Measurements from ENCODE around the gene TSTD2.

The TSTD2 gene

DNA sequence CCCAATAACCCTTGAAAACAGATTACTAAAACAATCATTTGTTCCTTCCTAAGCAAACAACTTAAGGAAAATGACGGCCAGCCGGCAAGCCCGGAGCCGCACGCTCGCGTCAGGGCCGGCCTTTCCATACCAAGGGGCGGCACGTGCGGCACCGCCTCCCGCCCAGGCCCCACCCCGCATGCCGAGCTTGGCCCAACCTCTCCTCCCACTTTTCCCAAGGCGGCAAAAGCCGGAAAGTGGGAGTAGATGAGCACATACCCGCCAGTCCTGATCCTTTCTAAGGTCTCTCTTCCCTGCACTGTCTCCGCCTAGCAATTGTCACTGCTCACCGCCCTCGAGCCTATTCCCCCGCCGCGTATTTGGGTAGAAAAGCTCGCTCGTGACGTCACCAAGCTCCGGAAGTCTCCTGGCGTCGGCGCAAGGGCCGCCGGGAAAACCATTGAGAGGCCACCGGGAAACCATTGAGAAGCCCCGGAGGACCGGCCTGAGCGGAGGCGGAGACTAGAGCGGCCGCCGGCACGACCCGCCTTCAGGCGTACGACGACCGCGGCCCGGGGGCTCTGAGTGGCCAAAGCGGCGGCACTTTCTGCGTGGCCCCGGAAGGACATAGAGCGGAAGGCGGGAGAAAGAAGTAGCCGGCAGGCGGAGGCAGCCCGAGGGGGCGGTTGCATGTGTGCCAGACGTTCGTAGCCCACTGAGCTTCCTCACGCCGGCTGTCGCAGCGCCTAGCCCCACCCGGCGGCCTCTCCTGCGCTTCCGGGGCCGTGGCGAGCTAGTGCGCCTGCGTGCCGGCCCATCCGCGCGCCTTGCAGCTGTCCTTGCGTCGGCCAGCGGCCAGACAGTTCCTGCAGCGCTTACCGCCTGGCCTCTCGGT is at the start of gene TSTD2, which contains the start of gene NCBP1:
Gene TSTD2, minus strand, starts transcription at position 384 of the 874 bp plus-strand sequence. CDS start 5,806 bp downstream, outside the sequence.
Gene NCBP1, plus strand, starts transcription at position 837 of the 874 bp plus-strand sequence. CDS start 61 bp downstream, outside the sequence.
- peak; percentile 98 for DNase-seq (ENCODE audit: low spot score)

DNA sequence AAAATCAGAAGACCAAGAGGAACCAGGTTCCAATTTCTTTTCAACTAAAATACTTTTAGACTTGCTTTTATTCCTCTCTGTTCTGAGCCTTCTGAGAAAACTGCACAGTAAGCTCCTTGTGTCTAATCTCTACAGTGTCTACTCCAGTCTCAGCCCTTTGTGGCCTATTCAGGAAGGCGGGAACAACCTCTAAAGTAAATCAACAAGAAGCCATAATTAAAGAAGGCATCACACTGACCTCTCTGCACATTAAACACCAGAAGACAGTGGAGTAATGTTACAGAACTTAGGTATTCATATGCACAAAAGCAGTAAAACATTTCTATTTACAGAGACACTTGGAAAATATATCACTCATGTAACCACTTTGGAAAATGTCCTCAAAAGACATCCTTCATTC is 49.1 kb upstream of the TSTD2 start:
- no peak for DNase-seq (ENCODE audit: low spot score)

DNA sequence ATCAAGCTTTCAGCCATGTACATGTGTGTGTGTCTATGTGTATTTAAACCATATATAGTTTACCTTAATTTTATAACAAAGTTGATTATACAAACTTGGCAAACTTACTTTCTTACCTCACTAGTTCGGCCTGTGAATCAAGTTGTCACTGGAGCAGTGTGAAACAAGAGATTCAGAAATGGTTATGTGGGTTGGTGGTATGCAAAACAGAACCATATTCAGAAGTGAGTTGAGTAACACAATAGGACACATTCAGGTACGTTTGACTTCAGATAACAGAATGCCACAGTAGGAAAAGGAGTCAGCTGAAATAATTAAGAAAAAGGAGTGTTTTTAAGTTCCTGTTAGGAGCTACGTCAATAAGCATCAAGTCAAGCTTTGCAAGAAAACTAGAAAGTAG is 42.5 kb upstream of the TSTD2 start:
- DNase-seq (ENCODE audit: low spot score): no peak

DNA sequence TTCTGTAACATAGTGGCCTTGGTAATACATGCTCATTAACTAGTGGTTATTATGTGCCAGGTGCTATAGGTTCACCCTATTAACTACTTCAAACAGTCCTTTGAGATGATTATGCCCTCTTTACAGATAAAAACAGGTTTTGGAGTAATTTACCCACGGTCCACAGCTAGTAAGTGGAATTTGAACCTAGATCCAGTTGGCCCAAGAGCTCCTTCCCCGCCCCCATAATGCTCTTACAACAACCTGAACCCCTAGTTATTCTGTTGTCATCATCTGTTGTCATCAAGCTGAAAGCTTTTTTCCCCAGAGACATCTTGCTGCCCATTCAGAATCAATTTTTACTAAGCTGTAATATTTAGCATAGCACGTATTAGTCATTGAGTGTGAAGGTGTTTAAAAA is 40.8 kb upstream of the TSTD2 start:
- DNase-seq (ENCODE audit: low spot score): no peak

DNA sequence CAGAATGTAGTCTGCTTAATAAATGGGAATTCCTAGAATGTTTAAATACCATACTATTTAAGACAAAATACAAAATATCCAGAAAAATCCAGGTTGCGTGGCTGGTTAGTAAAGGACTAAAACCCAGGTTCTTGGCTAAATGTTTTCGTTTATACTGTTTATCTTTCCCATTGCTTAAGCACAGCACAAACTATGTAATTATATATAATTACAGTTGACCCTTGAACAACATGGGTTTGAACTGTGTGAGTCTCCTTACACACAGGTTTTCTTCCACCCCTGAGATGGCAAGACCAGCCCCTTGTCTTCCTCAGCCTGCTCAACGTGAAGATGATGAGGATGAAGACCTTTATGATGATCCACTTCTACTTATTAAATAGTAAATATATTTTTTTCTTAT is 39.2 kb upstream of the TSTD2 start:
- DNase-seq (ENCODE audit: low spot score): no peak

DNA sequence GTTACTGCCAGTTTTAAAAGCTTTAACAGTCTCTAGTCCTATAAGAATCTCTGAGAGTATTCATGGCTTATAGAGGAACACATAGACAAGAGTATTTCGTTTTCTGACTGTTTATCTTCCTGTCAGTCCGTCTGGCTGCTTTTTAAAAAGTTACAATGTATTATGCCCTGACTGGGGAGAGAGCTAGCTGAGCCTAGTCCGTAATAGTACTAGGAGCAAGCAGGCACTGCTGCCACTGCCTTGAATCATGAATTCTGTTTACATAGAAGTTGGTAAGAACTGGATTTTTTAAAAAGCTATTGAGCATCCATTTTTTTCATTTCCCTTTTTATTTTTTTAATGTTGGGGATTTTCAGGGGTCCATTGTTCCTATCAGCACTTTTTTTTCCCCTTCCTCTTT is 37.4 kb upstream of the TSTD2 start:
- DNase-seq (ENCODE audit: low spot score): no peak

DNA sequence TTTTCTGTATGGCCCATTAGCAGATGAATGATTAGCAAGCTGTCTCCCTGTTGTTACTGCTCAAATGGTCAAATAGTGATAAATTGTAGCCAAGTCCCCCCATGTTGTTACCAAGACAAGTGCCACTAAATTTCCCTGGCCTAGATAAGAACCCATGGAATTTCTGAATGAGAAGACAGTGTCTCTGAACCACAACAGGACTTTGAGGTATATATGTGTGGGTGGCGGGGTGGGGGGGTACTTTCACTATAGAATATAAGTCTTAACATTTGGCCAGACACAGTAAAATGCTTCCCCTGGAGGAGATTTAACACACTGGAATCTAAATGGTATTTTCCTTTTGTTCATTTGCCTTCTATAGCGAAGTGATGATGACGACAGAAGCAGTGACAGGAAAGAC is 35.3 kb upstream of the TSTD2 start:
- no peak for DNase-seq (ENCODE audit: low spot score)

DNA sequence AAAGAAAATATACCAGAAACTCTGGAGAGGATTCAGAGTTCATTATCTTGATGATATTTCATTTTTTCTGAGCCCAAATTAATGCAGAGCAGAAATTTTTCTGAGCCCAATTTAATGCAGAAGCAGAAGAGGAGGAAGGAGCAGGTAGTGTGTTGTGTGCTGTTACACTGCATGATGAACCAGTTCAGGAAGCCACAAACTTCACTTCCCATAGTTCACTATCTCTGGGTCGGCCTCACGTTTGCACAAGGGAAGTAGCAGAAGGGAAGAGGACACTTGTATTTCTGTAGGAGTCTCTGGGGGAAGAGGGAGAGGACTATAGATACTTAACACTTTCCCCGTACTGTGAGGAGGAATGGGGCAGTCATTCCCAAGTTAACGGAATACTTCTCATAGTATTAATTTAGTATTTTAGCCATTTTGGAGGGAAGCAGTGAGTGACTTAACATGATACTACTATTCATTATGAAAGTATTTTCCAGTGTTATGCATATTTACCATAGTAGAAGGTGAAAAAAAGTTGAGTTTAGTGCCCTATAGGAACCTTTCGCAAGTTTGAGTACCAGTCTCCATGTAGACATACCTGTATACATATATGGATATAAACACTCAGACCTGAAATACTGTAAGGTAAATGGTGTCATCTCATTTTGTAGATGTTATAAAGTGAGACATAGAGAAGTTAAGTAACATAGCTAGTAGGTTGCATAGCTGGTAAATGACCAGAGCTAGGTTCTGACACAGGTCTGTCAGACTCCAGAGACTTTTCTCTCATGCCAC is 33.9 kb upstream of the TSTD2 start:
- no peak for DNase-seq (ENCODE audit: low spot score)

DNA sequence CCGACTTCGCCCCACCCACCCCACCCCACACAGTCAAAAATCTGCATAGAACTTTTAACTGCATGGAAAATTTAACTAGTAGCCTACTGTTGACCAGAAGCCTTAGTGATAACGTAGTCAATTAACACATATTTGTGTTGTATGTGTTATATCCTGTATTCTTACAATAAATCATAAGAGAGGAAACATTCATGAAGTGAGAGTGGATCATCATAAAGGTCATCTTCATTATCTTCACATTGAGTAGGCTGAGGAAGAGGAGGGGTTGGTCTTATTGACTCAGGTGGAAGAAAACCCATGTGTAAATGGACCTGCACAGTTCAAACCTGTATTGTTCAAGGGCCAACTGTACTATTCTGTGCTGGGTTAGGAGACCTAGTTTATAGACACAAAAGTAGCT is 32.6 kb upstream of the TSTD2 start:
- no peak for DNase-seq (ENCODE audit: low spot score)

DNA sequence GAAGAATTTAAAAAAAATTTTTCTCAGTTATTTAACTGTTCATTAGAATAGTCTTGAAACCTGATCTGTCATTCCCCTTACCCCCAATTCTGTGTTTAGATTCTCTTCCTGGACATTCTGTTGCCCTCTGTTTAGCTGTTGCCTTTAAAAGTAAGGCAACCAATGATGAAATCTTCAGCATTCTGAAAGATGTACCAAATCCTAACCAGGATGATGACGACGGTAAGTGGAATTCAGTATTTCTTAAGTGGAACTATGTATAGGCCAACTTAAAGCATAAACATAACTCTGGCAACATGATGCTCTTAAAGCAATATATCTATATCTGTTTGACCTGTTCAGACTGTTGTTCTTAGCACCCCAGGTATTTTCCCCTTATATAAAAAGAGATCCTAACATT is 27.7 kb upstream of the TSTD2 start:
- DNase-seq (ENCODE audit: low spot score): no peak

DNA sequence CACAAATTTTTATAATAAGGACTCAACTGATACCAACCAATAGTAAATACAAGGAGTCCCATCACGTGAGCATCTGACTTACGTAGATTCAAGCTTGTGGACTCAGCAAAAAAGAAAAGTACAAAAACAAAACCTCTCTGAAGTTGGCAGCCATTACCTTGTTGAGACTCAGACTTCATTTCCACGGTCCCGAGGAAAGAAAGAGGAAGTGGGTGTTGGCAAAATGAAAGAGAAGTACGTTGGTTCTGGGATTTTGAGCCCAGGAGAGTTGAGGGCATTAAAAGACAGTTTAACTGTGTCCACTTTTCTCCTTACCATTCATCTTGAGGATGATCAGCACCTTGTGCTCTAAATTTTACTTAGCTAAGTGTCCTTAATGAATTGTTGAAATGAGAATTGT is 27.2 kb upstream of the TSTD2 start:
- DNase-seq (ENCODE audit: low spot score): no peak

DNA sequence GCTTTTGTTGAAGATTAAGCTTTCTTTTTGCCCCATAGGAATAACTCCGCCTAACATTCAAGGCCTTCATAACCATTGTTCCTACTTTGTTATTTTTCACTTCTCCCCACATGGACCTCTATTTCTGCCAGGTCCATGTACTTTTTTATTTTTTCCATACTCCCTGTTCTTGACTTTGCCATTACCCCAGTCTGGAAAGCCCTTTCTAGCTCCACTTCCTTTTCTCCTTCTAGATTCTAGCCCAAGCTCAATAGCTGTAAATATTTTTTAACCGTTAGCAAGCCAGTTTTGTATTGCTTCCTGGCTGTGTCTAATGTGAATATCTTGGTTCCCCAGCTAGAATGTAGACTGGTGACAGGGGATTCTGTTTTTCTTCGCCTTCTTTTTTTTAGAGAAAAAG is 26.6 kb upstream of the TSTD2 start:
- no peak for DNase-seq (ENCODE audit: low spot score)

DNA sequence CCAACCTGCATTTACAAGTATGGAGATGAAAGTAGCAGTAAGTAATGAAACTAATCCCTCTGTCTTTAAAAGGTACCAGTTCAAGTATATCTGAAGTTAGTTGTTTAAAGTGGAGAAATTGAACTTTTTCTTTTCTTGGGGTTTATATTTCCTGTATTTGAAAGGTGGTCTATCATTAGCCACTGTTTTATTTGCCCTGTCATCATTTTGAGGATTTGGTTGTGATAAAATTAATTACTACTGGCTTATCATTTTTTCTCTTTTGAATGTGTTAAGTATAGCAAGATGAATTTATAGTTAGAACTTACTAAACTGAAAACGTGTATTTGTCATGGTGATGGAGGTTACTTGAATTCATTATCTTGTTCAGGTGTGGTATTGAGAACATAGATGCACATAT is 25.5 kb upstream of the TSTD2 start:
- DNase-seq (ENCODE audit: low spot score): no peak

DNA sequence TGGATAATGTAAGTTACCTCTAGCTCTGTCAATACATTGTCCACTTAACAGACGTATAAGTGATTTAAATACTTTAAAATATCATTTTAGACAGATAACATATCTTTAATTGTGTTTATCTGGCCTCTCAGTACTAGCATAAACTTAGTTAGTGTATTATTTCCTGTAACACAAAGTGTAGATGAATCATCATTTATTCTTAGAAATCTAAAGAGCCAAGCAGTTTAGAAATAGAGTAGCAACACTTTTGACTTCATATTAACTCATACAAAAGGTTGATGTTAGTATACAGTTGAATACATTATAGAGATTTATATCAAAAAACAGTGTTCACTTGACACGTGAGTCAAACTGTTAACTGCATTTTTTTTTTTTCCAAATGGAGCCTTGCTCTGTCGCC is 18.5 kb upstream of the TSTD2 start:
- no peak for DNase-seq (ENCODE audit: low spot score)

DNA sequence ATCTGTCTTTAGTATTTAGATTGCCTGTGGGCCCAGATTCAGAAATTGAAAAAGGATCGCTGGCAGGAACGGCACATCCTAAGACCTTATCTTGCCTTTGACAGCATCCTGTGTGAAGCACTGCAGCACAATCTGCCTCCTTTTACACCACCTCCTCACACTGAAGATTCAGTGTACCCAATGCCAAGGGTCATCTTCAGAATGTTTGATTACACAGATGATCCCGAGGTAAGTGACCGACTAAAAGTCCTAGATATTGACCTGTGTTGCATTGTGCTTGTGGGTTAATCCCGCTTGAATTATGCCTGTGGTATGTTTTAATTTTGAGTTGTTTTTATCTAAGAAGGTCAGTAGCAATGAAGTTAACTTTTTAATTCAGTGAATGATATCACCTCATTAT is 14.8 kb upstream of the TSTD2 start:
- DNase-seq (ENCODE audit: low spot score): no peak

DNA sequence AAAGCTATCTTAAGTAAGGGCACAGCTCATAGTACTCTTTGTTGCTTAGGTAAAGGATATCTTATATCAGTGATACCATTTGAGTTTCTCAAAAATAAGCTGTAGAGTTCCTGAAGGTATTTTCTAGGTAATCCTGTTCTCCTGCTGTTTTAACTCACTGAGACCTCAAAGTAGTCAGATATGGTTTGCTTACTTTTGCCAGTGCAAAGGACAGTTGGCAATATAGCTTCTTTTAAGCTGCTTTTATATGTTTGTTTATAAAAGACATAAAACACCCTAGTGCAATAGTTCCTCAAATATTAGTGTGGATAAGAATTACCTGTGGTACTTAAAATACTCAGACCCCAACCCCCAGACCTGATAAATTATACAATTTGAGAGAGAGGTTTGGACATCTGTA is 12.6 kb upstream of the TSTD2 start:
- DNase-seq (ENCODE audit: low spot score): no peak

DNA sequence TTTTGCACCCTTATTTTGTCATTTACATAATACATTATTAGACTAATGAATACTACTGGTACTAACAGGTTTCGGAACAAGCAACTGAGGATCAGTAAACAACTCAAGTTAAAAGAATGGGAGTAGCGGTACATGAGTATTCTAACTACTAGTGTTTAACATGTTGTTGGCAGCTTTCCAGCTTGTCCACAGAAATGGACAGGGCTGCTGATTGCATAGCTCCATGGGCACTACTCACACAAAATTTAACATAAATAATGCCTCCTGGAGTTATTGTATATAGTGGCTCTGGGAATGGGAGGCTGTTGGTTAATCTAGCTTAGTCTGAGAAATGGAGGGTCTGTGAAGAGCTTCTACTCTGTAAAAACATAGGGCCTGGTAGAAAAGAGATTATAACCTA is 7.2 kb upstream of the TSTD2 start:
- DNase-seq (ENCODE audit: low spot score): no peak

DNA sequence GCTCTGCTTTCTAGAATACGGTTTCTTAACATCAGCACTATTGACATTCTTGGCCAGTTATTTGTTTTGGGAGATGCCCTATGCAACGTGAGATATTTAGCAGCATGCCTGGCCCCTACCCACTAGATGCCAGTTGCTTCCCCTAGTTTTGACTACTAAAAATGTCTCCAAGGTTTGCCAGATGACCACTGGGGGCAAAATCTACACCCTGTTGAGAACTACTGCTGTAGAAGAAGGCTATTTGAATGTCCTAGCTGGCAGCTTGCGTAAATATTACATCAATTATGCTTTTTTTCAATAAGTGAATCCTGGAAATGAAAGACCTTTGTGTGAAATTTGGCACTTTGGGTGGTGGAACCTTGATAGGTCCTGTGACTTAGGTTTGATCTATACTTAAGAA is 5.5 kb upstream of the TSTD2 start:
- DNase-seq (ENCODE audit: low spot score): no peak

DNA sequence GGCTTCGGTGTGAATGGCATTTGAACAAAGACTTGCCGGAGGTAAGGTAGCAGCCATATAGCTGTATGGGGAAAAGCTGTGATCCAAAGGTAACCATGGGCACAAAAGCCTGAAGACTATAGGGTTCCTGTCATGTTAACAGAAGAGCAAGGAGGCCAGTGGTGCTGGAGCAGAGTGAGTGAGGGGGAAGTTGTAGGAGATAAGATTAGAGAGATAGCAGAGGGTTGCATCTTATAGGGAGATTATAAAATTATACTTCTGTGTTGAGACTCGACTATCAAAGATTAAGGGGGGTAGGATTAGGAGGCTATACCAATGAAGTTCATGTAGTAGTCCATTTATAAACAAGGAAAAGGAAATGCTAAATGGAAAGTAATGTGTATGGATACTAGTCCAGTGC is 3.7 kb upstream of the TSTD2 start:
- no peak for DNase-seq (ENCODE audit: low spot score)

DNA sequence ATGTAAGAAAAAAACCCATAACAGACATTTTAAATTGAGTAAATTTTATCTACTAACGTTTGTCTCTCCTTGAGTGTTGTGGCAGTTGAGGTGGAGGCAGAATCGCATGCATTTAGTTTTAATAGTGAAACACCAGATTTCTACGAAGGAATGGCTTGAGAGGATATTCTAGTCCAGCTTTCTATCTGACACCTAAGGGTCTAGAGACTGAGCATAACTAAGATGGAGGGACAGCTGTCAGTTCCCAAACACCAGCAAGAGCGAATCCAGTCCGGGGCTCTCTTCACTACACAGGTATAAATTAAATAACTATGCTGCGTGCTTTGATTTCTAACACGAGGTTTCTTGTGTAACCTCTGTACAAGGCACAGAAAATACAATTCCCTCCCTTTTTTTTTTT is 1.9 kb upstream of the TSTD2 start:
- DNase-seq (ENCODE audit: low spot score): no peak

DNA sequence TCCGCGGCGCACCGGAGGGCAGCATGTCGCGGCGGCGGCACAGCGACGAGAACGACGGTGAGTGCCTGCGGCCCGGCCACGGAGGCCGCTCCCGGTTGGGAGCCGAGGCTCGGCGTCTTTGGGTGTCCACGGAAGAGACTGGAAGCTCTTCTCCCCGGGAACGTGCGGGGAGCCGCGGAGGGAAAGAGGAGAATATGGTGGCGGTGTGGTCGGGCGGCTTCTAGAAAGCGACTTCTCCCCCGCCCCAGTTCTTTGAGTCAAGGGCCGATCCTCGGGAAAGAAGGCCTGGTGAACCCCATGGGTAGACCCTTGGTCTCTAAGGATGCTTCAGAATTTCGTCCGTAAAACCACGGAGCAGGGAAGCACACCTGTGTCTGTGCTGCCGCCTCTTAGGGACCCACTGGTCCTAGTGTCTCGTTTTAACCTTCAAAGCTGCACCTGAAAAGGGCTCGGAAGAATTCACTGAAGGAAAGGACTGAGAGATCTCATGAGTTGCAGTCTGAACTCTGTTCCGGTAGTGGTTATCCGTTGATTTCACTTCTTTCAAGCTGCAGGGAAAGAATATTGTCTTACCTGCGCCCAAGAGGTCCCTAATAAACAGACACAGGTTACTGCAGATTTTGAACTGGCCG is 807 bp upstream of the TSTD2 start:
- DNase-seq (ENCODE audit: low spot score): no peak

DNA sequence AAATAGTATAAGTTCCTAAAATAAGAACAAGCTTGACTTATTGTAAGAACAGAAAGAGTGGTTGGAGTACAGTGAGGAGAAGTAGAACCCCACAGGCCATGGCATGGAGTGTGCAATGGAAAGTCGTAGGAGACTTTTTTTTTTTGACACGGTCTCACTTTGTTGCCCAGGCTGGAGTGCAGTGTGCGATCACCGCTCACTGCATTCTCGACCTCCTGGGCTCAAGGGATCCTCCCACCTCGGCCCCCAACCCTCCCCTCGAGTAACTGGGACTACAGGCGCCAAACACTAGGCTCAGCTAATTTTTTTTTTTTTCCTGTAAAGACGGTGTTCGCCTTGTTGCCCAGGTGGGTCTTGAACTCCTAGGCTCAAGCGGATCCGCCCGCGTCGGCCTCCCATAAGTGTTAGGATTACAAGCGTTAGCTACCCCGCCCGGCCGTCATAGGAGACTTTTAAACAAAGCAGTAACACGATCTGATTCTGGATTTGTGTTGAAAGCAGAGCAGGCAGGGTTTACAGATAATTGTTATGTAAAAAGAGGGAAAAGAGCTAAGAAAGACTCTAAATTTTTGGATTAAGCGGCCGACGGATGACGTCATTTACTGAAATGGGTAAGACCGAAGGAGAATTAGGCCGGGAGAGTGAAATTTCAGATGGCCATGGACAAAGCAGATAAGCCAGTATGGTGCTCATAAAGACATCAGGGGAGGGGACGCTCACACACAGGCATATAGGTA is 752 bp downstream of the TSTD2 start:
- peak; percentile 76 for DNase-seq (ENCODE audit: low spot score)
